Upper lobe of left lung (tissue), 4 donors: ENCODE data around the gene CMTM7.

Source experiments
- CTCF ChIP-seq, 6 experiments: fragments of 450-650 bp in 4 of 6; fragments of 200-600 bp in 2 of 6; sonication (generic) in 2 of 6; IDR thresholded peaks; one replicate each; pipeline ENCODE4 v1.5.1; 2016 to 2019; ENCODE audit warnings: antibody characterized with exemption in 6 of 6
- POLR2A ChIP-seq, 4 donors: fragments of 450-650 bp; IDR thresholded peaks; one replicate each; pipeline ENCODE4 v1.5.1; 2016 to 2017; ENCODE audit warnings: antibody characterized with exemption in 4 of 4, mild to moderate bottlenecking in 2 of 4
- POLR2AphosphoS5 ChIP-seq, 2 donors: sonication (generic); formaldehyde crosslinking; IDR thresholded peaks; one replicate each; pipeline ENCODE4 v1.5.1; 2017; ENCODE audit warnings: antibody characterized with exemption in 2 of 2

- TF ChIP-seq POLR2AphosphoS5 (IDR thresholded peaks at IDR 0.05) (no peak), CTCF (IDR thresholded peaks at IDR 0.05) (no peak), POLR2A (IDR thresholded peaks at IDR 0.05) (no peak)
Measured at GRCh38 chr3:32347343-32348125, 44.1 kb upstream of the CMTM7 start.
